ENCODE data around the gene NUMA1. TPM values are rescaled to one million over a fixed set of nuclear protein-coding genes. Genes with fewer than 3 reads are reported as not detected.

The NUMA1 gene
- total RNA-seq, 1 experiment from 2014 or later = 267 TPM

- Histone ChIP-seq H3K4me2 (peak overlapping the region; percentile 73; the same call in 1 of the 2 replicates), H3K4me3 (no peak overlapping the region), H4K20me1 (ENCODE audit: insufficient read depth) (peaks cover 25% of the 10 kb centered on the region; the same call in 1 of the 2 replicates), H3K9me3 (ENCODE audit: insufficient read depth, low read depth) (no peaks in the 10 kb centered on the region), H3K27me3 (ENCODE audit: insufficient read depth, low read depth) (no peaks in the 10 kb centered on the region), H3K79me2 (ENCODE audit: low read depth) (peaks cover 81% of the 10 kb centered on the region), H3K9me2 (ENCODE audit: insufficient read depth) (no peaks in the 10 kb centered on the region), H3K4me1 (replicated peaks; ENCODE audit: insufficient read depth) (peaks cover 12% of the 10 kb centered on the region), H2AFZ (no peak overlapping the region), H3K36me3 (ENCODE audit: low read depth) (no peaks in the 10 kb centered on the region), H3K27ac (peak overlapping the region; percentile 32; the same call in 1 of the 2 replicates), H3F3A (ENCODE audit: insufficient read depth, low read depth) (peaks cover 22% of the 10 kb centered on the region; the same call in 1 of the 2 replicates)
- ChIA-PET CTCF (no interaction called here), POLR2A (ENCODE audit: unreplicated experiment) (interaction anchor here (0.6 kb wide), 1 partner anchor 17 kb away, joined by 9 read pairs; no protein-coding TSS in a partner anchor)
- no peak for DNase-seq
- TF ChIP-seq, protein P1, sequence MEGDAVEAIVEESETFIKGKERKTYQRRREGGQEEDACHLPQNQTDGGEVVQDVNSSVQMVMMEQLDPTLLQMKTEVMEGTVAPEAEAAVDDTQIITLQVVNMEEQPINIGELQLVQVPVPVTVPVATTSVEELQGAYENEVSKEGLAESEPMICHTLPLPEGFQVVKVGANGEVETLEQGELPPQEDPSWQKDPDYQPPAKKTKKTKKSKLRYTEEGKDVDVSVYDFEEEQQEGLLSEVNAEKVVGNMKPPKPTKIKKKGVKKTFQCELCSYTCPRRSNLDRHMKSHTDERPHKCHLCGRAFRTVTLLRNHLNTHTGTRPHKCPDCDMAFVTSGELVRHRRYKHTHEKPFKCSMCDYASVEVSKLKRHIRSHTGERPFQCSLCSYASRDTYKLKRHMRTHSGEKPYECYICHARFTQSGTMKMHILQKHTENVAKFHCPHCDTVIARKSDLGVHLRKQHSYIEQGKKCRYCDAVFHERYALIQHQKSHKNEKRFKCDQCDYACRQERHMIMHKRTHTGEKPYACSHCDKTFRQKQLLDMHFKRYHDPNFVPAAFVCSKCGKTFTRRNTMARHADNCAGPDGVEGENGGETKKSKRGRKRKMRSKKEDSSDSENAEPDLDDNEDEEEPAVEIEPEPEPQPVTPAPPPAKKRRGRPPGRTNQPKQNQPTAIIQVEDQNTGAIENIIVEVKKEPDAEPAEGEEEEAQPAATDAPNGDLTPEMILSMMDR (conservative IDR thresholded peaks at IDR 0.05) = no peak
- TF ChIP-seq EZH2 (IDR thresholded peaks at IDR 0.05; ENCODE audit: low read depth) = no peak
- intact Hi-C loops (cut with micrococcal nuclease; ENCODE audit: unreplicated experiment) = no loop called here
- no TSS peak for BruUV-seq (replicated peaks)
Observed at GRCh38 chr11:72042064-72042745, 38.1 kb downstream of the NUMA1 start.

- TF ChIP-seq, protein P1 (conservative IDR thresholded peaks at IDR 0.05) = no peak
- no peak for TF ChIP-seq EZH2 (IDR thresholded peaks at IDR 0.05; ENCODE audit: low read depth)
- H3K79me2 ChIP-seq (ENCODE audit: low read depth) = peaks cover 83% of the 10 kb centered on the region
- H3K4me3 ChIP-seq = peak overlapping the region; percentile 51; the same call in 1 of the 2 replicates
- H3K36me3 ChIP-seq (ENCODE audit: low read depth) = no peaks in the 10 kb centered on the region
- no peaks in the 10 kb centered on the region for H3K9me3 ChIP-seq (ENCODE audit: insufficient read depth, low read depth)
- H3F3A ChIP-seq (ENCODE audit: insufficient read depth, low read depth) = peaks cover 22% of the 10 kb centered on the region; the same call in 1 of the 2 replicates
- no peak overlapping the region for H2AFZ ChIP-seq
- DNase-seq = peak in 1 of 2 experiments; percentile 66
- peaks cover 12% of the 10 kb centered on the region for H3K4me1 ChIP-seq (replicated peaks; ENCODE audit: insufficient read depth)
- peaks cover 25% of the 10 kb centered on the region; the same call in 1 of the 2 replicates for H4K20me1 ChIP-seq (ENCODE audit: insufficient read depth)
- BruUV-seq (replicated peaks) = no TSS peak
- H3K27ac ChIP-seq = peak overlapping the region; percentile 32
- intact Hi-C loops (cut with micrococcal nuclease; ENCODE audit: unreplicated experiment) = loop anchor here (1.0 kb wide), 4 partner anchors 29 to 182 kb away; partner anchors contain the start of genes ANAPC15, LRRC51 and NUMA1
- POLR2A ChIA-PET (ENCODE audit: unreplicated experiment) = no interaction called here
- H3K27me3 ChIP-seq (ENCODE audit: insufficient read depth, low read depth) = no peaks in the 10 kb centered on the region
- CTCF ChIA-PET = no interaction called here
- H3K9me2 ChIP-seq (ENCODE audit: insufficient read depth) = no peaks in the 10 kb centered on the region
- H3K4me2 ChIP-seq = peak overlapping the region; percentile 73
Observed at GRCh38 chr11:72041364-72042063, 38.8 kb downstream of the NUMA1 start.

Data from PC-9 (cell line).